Activated B cell treated with CpG ODN at 0.5 μM for 24 hours (primary cell): ENCODE measurements around the gene ADAMTS5. TPM values are rescaled to one million over a fixed set of nuclear protein-coding genes. Genes with fewer than 3 reads are reported as not detected.

Source experiments
- ATAC-seq: fragments of 200-7000 bp; cut with Tn5 transposase; one replicate; pipeline ENCODE4 v1.10.0; 2021; ENCODE audit warnings: low read depth, mild to moderate bottlenecking, moderate library complexity
- CTCF ChIA-PET: fragments of 350-600 bp; sonication (Branson Sonifier 250); formaldehyde crosslinking; loops from one replicate; lab custom pipeline; 2021; ENCODE audit warnings: antibody characterized with exemption; lab: Charles Lee
- POLR2A ChIA-PET: fragments of 350-600 bp; sonication (Branson Sonifier 250); formaldehyde crosslinking; loops from one replicate; lab custom pipeline; 2021; ENCODE audit warnings: antibody characterized with exemption; lab: Charles Lee
- DNase-seq: peaks from one replicate; pipeline ENCODE4 v3.0.0; 2022
- H3K27ac Mint-ChIP-seq: one replicate; pipeline ENCODE4 v1.8.0; 2020; ENCODE audit warnings: mixed read lengths
- H3K27me3 Mint-ChIP-seq: one replicate; pipeline ENCODE4 v1.8.0; 2021; ENCODE audit warnings: mixed read lengths
- H3K36me3 Mint-ChIP-seq: one replicate; pipeline ENCODE4 v1.8.0; 2021; ENCODE audit warnings: low read depth, mixed read lengths
- H3K4me1 Mint-ChIP-seq: one replicate; pipeline ENCODE4 v1.8.0; 2021; ENCODE audit warnings: mixed read lengths
- H3K4me3 Mint-ChIP-seq: one replicate; pipeline ENCODE4 v1.8.0; 2020; ENCODE audit warnings: mild to moderate bottlenecking, mixed read lengths
- H3K9me3 Mint-ChIP-seq: one replicate; pipeline ENCODE4 v1.8.0; 2020; ENCODE audit warnings: mixed read lengths
- intact Hi-C: fragments of 100-400 bp; cut with micrococcal nuclease; formaldehyde crosslinking; loops from one replicate; pipeline ENCODE4 v1.15.1; 2024
- total RNA-seq: library from RNA; stranded (reverse); gene quantifications from 2 replicates; pipeline ENCODE4 v1.2.3, GENCODE V29; 2022
- TF ChIP-seq, protein P1 (sequence below): fragments of 200-600 bp; IDR thresholded peaks from one replicate; pipeline ENCODE4 v1.8.0; 2022; ENCODE audit warnings: antibody characterized with exemption, mild to moderate bottlenecking

Gene ADAMTS5
- total RNA-seq, 1 donor from 2014 or later = not detected

DNA sequence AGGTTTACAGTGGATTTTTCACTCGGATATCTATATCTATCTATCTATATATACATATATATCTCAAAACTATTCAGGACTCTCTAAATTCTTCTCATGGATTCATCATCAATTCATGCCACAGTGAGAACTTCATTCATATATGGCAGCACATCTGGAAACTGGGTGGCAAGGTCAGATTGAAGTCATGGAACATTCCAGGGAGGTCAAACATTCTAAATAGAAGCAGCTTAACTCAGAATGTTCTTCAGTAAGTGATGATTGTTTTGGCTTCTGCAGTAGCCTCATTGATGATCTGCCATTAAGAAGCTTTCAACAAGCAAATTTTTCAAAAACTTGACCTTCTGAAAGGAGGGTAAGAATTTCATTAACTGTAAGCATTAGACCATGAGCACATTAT, 74.7 kb downstream of the ADAMTS5 start:
- Mint-ChIP-seq H3K4me3 (no peak overlapping the region), H3K9me3 (no peaks in the 10 kb centered on the region), H3K27ac (no peak overlapping the region), H3K27me3 (no peaks in the 10 kb centered on the region), H3K36me3 (no peaks in the 10 kb centered on the region), H3K4me1 (no peaks in the 10 kb centered on the region)
- no peak for DNase-seq
- no peak for ATAC-seq
- CTCF ChIA-PET = no interaction called here
- TF ChIP-seq, protein P1, sequence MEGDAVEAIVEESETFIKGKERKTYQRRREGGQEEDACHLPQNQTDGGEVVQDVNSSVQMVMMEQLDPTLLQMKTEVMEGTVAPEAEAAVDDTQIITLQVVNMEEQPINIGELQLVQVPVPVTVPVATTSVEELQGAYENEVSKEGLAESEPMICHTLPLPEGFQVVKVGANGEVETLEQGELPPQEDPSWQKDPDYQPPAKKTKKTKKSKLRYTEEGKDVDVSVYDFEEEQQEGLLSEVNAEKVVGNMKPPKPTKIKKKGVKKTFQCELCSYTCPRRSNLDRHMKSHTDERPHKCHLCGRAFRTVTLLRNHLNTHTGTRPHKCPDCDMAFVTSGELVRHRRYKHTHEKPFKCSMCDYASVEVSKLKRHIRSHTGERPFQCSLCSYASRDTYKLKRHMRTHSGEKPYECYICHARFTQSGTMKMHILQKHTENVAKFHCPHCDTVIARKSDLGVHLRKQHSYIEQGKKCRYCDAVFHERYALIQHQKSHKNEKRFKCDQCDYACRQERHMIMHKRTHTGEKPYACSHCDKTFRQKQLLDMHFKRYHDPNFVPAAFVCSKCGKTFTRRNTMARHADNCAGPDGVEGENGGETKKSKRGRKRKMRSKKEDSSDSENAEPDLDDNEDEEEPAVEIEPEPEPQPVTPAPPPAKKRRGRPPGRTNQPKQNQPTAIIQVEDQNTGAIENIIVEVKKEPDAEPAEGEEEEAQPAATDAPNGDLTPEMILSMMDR = no peak
- intact Hi-C loops = no loop called here
- POLR2A ChIA-PET = no interaction called here

DNA sequence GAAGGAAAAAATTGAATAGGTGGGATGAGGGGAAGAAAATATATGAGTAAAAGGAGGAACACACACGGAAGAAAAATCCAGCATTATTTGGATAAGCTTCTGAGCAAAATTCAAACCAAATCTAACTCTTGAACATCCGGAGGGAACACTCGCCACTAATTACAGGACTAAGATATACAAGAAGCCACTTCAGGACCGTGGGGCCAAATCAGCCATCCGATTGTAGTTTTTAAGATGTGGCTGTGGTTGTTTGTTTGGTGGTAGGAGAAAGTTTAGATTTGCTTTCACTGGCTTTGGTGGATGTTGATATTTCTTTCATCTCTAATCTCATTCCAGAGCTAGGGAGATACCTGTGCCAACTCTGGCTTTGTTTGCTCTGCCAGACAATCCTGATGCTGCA, 78.0 kb downstream of the ADAMTS5 start:
- intact Hi-C loops = no loop called here
- no peaks in the 10 kb centered on the region for H3K4me1 Mint-ChIP-seq
- no peak overlapping the region for H3K4me3 Mint-ChIP-seq
- ATAC-seq (no peak), DNase-seq (no peak)
- H3K36me3 Mint-ChIP-seq = no peaks in the 10 kb centered on the region
- H3K27ac Mint-ChIP-seq = no peak overlapping the region
- no peaks in the 10 kb centered on the region for H3K27me3 Mint-ChIP-seq
- ChIA-PET CTCF (no interaction called here), POLR2A (no interaction called here)
- no peaks in the 10 kb centered on the region for H3K9me3 Mint-ChIP-seq
- TF ChIP-seq, protein P1 = no peak

DNA sequence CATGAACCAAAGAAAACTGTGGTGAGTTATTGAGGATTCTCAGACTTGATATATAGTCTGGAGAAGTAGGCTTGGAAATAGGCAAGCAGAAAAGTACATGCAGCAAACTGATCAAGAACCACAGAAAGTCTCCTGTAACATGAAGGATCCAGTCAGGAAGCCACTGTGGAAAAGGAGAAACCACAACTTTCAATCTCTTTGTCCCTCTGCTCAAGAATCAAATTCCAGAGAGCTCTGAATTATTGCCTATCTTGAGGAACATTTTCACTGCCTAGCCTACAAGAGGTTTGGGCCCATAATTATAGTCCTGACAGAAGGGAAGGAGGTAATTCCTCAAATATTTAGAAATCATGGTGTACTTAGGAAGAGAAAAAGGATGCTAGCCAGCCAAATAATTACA, 78.6 kb downstream of the ADAMTS5 start:
- Mint-ChIP-seq H3K9me3 (no peaks in the 10 kb centered on the region), H3K27ac (no peak overlapping the region), H3K36me3 (no peaks in the 10 kb centered on the region), H3K4me1 (no peaks in the 10 kb centered on the region), H3K4me3 (no peak overlapping the region), H3K27me3 (no peaks in the 10 kb centered on the region)
- no peak for ATAC-seq
- CTCF ChIA-PET = no interaction called here
- intact Hi-C loops = no loop called here
- DNase-seq = no peak
- POLR2A ChIA-PET = no interaction called here
- TF ChIP-seq, protein P1 = no peak

DNA sequence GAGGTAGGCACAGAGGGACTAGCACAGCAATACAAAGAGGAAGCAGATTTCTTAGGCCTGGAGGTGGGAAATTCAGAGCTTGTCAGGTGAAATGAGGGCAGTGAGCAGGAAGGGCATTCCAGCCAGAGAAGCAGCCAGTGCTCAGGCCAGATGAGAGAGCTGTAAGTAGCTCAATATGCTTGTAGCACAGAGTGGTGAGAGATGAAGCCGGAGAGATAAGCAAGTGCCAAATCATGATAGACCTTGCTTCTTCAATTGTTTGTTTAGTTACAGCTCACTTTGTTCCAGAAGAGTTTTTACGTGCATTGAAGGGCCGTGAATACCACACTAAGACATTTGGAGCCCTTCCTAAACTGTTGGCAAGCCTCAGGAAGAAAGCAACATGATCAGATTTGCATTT, 79.6 kb downstream of the ADAMTS5 start:
- Mint-ChIP-seq H3K27me3 (no peaks in the 10 kb centered on the region), H3K27ac (no peak overlapping the region), H3K36me3 (no peaks in the 10 kb centered on the region), H3K4me1 (no peaks in the 10 kb centered on the region), H3K4me3 (no peak overlapping the region), H3K9me3 (no peaks in the 10 kb centered on the region)
- ATAC-seq (no peak), DNase-seq (no peak)
- TF ChIP-seq, protein P1 = no peak
- POLR2A ChIA-PET = no interaction called here
- intact Hi-C loops = no loop called here
- CTCF ChIA-PET = no interaction called here

DNA sequence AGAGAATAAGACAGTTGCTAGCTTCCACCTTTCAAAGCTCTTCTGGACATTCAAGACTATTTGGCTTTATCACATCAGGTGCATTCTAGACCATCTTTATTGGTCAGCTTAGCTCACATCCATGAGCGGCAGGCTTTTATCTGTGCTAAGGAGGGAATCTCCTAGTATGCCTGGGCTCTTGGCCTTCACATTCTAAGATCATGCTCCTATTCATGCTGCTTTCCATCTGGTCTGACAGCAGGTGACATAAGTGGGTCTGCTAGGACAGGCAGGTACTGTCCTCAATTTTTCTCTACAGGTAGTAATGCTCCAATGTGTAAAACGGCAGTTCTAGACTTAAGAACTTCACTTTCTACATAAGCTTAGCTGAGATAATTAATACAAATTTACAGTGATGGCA, 82.5 kb downstream of the ADAMTS5 start:
- Mint-ChIP-seq H3K4me3 (no peak overlapping the region), H3K4me1 (no peaks in the 10 kb centered on the region), H3K27ac (no peak overlapping the region), H3K27me3 (peaks cover 1% of the 10 kb centered on the region), H3K9me3 (no peaks in the 10 kb centered on the region), H3K36me3 (no peaks in the 10 kb centered on the region)
- CTCF ChIA-PET = no interaction called here
- no peak for DNase-seq
- ATAC-seq = no peak
- POLR2A ChIA-PET = no interaction called here
- intact Hi-C loops = no loop called here
- TF ChIP-seq, protein P1 = no peak
